ENCODE measurements around the gene NFIX. TPM values are rescaled to one million over a fixed set of nuclear protein-coding genes. Genes with fewer than 3 reads are reported as not detected.

NFIX gene
- total and polyA plus RNA-seq, 2 experiments from 2014 or later: 0.06 to 0.14 TPM

- H3K9me3 Mint-ChIP-seq: no peaks in the 10 kb centered on the region
- Histone ChIP-seq H3K4me1 (ENCODE audit: insufficient read depth) (no peaks in the 10 kb centered on the region; the same call in 1 of the 2 replicates), H3K27ac (ENCODE audit: low read depth) (no peak overlapping the region), H3K79me2 (replicated peaks; ENCODE audit: insufficient read depth) (no peaks in the 10 kb centered on the region), H3K36me3 (ENCODE audit: insufficient read depth) (no peaks in the 10 kb centered on the region), H3K27me3 (ENCODE audit: insufficient read depth) (peaks cover 39% of the 10 kb centered on the region), H3K9me2 (ENCODE audit: insufficient read depth) (no peaks in the 10 kb centered on the region), H3K4me2 (no peak overlapping the region), H4K20me1 (replicated peaks; ENCODE audit: insufficient read depth) (no peaks in the 10 kb centered on the region), H3F3A (replicated peaks; ENCODE audit: low read depth) (peaks cover 13% of the 10 kb centered on the region; the same call in 1 of the 2 replicates), H2AFZ (no peak overlapping the region), H3K4me3 (no peak overlapping the region)
- no peaks in the 10 kb centered on the region for H3K36me3 Mint-ChIP-seq (ENCODE audit: low read depth)
- peaks cover 19% of the 10 kb centered on the region for H3K27me3 Mint-ChIP-seq (ENCODE audit: insufficient read depth, low read depth, poor library complexity)
- no peak overlapping the region for H3K4me3 Mint-ChIP-seq
- ATAC-seq (no peak), DNase-seq (ENCODE audit: low spot score) (no peak)
- H3K27ac Mint-ChIP-seq: no peak overlapping the region
- TF ChIP-seq ZNF114 (CRISPR knock-in tag; IDR thresholded peaks at IDR 0.05) (no peak), CTCF (conservative IDR thresholded peaks at IDR 0.05; ENCODE audit: low read depth in 2 of 2) (no peak), EZH2 (IDR thresholded peaks at IDR 0.05; ENCODE audit: low read depth, unreplicated experiment) (no peak), REST (IDR thresholded peaks at IDR 0.05; ENCODE audit: unreplicated experiment) (no peak), POLR2AphosphoS5 (IDR thresholded peaks at IDR 0.05; ENCODE audit: low read depth) (no peak), EZH2phosphoT487 (IDR thresholded peaks at IDR 0.05; ENCODE audit: unreplicated experiment) (no peak), NANOG (IDR thresholded peaks at IDR 0.05; ENCODE audit: borderline replicate concordance) (no peak), CREB1 (CRISPR knock-in tag; IDR thresholded peaks at IDR 0.05; ENCODE audit: low read depth) (no peak)
- peaks cover 9% of the 10 kb centered on the region for H3K4me1 Mint-ChIP-seq
Measured at GRCh38 chr19:12984683-12985048, 10.6 kb upstream of the NFIX start.

- Histone ChIP-seq H3K9me2 (ENCODE audit: insufficient read depth) (no peaks in the 10 kb centered on the region), H3K79me2 (replicated peaks; ENCODE audit: insufficient read depth) (no peaks in the 10 kb centered on the region), H3F3A (replicated peaks; ENCODE audit: low read depth) (peaks cover 13% of the 10 kb centered on the region; the same call in 1 of the 2 replicates), H4K20me1 (replicated peaks; ENCODE audit: insufficient read depth) (no peaks in the 10 kb centered on the region), H3K4me1 (ENCODE audit: insufficient read depth) (no peaks in the 10 kb centered on the region; the same call in 1 of the 2 replicates), H3K4me3 (no peak overlapping the region), H3K27ac (ENCODE audit: low read depth) (no peak overlapping the region), H2AFZ (peak overlapping the region; percentile 28; the same call in 1 of the 2 replicates), H3K36me3 (ENCODE audit: insufficient read depth) (no peaks in the 10 kb centered on the region), H3K27me3 (ENCODE audit: insufficient read depth) (peaks cover 39% of the 10 kb centered on the region), H3K4me2 (peak overlapping the region; percentile 57; the same call in 1 of the 2 replicates)
- Mint-ChIP-seq H3K4me3 (no peak overlapping the region; the same call in 2 of the 3 replicates), H3K4me1 (peaks cover 9% of the 10 kb centered on the region), H3K27ac (no peak overlapping the region), H3K27me3 (ENCODE audit: insufficient read depth, low read depth, poor library complexity) (peaks cover 18% of the 10 kb centered on the region), H3K36me3 (ENCODE audit: low read depth) (no peaks in the 10 kb centered on the region), H3K9me3 (no peaks in the 10 kb centered on the region)
- ATAC-seq: no peak
- DNase-seq (ENCODE audit: low spot score): no peak
- TF ChIP-seq STAT1 (IDR thresholded peaks at IDR 0.05; ENCODE audit: unreplicated experiment): no peak
- TF ChIP-seq POLR2AphosphoS5 (IDR thresholded peaks at IDR 0.05; ENCODE audit: low read depth): no peak
- TF ChIP-seq ZNF462 (CRISPR knock-in tag; IDR thresholded peaks at IDR 0.05): no peak
Measured at GRCh38 chr19:12985049-12985776, 10.1 kb upstream of the NFIX start.

Measured in GM23338 (cell line).